ENCODE measurements around the gene TEDC2. TPM values are rescaled to one million over a fixed set of nuclear protein-coding genes. Genes with fewer than 3 reads are reported as not detected.
A peak's percentile ranks its signal among the peaks of the same experiment; 100 is the strongest.
"Not testable (repeated sequence)": the region's sequence is repeated elsewhere in the genome, so short reads cannot be mapped to it uniquely, and the experiment has no call there.

TEDC2 gene
- total and polyA plus RNA-seq, 2 experiments from 2014 or later = 27.3 to 34.4 TPM

DNA sequence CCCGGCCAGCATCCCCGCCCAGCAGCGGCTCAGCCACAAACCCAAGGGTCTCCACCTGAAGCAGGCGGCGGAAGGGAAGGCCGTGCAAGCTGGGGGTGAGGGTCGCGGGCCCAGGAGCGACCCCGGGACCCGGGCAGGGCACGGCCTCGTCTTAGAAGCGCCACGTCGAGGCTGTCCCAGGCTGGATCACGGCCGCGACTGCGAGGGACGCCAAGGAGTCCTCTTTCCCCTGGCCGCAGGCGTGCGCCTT is 31.2 kb upstream of the TEDC2 start:
- no peaks in the 10 kb centered on the region for H3K27me3 ChIP-seq
- peaks cover 5% of the 10 kb centered on the region for H3K36me3 ChIP-seq
- H3K4me1 ChIP-seq (ENCODE audit: low read depth) = peaks cover 5% of the 10 kb centered on the region
- H3K4me3 ChIP-seq = peak overlapping the region; percentile 35
- DNase-seq (ENCODE audit: low read depth in 1 of 2, low spot score in 1 of 2) = no peak
- no peaks in the 10 kb centered on the region for H3K9me3 ChIP-seq (ENCODE audit: low read depth)
- peak overlapping the region; percentile 14 for H3K27ac ChIP-seq
- TF ChIP-seq, protein P1, sequence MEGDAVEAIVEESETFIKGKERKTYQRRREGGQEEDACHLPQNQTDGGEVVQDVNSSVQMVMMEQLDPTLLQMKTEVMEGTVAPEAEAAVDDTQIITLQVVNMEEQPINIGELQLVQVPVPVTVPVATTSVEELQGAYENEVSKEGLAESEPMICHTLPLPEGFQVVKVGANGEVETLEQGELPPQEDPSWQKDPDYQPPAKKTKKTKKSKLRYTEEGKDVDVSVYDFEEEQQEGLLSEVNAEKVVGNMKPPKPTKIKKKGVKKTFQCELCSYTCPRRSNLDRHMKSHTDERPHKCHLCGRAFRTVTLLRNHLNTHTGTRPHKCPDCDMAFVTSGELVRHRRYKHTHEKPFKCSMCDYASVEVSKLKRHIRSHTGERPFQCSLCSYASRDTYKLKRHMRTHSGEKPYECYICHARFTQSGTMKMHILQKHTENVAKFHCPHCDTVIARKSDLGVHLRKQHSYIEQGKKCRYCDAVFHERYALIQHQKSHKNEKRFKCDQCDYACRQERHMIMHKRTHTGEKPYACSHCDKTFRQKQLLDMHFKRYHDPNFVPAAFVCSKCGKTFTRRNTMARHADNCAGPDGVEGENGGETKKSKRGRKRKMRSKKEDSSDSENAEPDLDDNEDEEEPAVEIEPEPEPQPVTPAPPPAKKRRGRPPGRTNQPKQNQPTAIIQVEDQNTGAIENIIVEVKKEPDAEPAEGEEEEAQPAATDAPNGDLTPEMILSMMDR (IDR thresholded peaks at IDR 0.05; ENCODE audit: low read depth, low read length) = no peak

DNA sequence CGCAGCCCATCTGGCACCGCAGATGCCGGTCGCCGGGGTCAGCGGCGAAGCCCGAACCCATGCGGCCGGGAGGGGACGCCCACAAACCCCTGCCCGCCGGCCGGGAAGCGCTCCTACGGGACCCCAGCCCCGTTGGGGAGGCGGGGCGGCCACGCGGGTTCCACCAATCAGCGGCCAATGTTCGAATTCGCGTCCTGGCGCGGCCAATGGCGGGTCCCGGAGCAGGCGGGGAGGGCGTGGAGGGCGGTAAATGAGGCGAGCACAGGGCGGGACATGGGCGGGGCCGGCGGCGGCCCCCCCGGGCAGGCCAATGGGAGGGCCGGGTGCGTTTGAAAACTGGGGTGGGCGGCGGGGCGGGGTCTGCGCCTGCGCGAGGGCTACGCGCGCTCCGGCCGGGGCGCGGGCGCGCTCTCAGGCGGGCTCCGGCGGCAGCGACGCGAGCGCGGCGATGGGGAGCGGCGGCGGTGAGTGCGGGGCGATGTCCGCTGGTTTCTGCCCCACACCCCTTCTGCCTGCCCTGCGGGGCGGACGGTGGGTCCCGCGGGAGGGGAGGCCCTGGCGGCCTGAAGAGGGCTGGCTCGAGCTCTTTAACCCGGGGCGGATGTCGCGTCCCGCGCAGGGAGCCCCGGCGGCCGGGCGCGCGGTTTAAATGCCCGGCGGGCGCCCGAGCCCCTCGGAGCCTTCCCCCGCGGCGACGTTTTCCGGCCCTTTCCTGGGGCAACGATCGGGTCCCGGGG is 30.7 kb upstream of the TEDC2 start, which contains the start of gene CCNF:
CCNF (plus strand) TSS at position 414 of the 737 bp plus-strand sequence; CDS start at position 449, 35 bp downstream.
- no peaks in the 10 kb centered on the region for H3K9me3 ChIP-seq (ENCODE audit: low read depth)
- TF ChIP-seq, protein P1 (IDR thresholded peaks at IDR 0.05; ENCODE audit: low read depth, low read length) = no peak
- peaks cover 5% of the 10 kb centered on the region for H3K4me1 ChIP-seq (ENCODE audit: low read depth)
- peak; percentile 96 to 97 for DNase-seq (ENCODE audit: low read depth in 1 of 2, low spot score in 1 of 2)
- no peaks in the 10 kb centered on the region for H3K27me3 ChIP-seq
- peak within 1 kb of the TSS; percentile 56 for H3K4me3 ChIP-seq
- peaks cover 8% of the 10 kb centered on the region for H3K36me3 ChIP-seq
- H3K27ac ChIP-seq = peak within 1 kb of the TSS; percentile 14

DNA sequence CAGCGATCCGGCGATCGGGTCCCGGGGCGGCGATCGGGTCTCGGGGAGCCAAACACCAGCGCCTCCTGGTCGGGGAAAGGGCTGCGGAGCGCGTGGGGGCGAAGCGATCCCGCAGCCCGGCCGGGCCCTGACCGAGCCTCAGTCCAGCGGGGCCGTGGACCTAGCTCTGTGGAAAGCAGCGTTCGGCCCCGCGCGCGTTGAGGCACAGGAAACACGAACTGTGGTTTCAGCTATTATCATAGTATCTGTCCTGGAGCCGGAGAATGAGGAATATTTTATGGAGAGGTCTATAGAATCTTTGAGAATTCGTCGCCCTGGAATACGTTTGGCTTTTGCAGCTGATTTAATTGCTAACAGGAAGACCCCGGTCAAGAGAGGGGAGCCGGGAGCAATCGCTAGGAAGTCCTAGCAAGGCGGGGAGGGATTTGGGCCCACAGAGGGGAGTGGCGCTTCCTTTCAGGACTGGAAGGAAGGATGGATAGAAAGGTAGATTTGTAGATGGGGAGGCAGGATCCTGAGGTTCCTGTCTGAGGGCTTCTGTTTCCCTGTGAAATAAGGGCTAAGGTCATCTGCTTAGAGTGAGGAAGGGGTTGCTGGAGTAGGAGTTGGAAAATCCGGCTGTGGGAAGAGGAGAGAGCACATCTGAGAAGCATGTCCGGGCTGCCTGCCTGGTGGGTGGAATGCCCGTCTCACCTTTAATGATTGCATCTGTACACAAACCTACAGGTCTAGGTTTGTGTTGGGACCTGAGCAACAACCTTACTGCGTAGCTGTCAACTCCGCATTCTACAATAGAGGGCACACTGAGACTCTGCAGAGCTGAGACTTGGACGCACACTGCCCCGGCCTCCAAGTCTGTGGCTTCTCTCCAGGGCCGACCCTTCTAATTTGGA is 29.9 kb upstream of the TEDC2 start:
- Histone ChIP-seq H3K4me3 (peak overlapping the region; percentile 56), H3K9me3 (ENCODE audit: low read depth) (no peaks in the 10 kb centered on the region), H3K27me3 (no peaks in the 10 kb centered on the region), H3K4me1 (ENCODE audit: low read depth) (peaks cover 5% of the 10 kb centered on the region), H3K27ac (no peak overlapping the region), H3K36me3 (peaks cover 8% of the 10 kb centered on the region)
- DNase-seq (ENCODE audit: low read depth in 1 of 2, low spot score in 1 of 2) = peak; percentile 28 to 36
- TF ChIP-seq, protein P1 (IDR thresholded peaks at IDR 0.05; ENCODE audit: low read depth, low read length) = peak; percentile 21

DNA sequence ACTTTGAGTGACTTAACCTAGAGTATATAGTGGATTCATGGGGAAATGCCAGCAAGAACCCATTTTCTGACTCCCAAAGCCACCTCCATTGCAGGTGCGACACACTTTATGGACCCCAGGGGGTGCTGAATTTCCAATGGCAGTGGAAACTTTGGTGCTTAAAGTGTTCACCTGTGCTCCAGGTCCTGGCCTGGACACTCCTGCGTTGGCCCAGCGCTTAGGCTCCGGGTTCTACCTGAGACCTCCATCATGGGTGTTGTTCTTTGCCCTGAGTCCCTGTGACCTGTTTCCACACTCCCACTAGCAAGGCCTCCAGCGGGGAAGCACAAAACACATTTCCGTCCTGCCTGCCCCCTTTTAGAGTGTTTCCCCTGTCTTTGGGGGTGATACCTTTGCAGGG is 27.6 kb upstream of the TEDC2 start:
- DNase-seq (ENCODE audit: low read depth in 1 of 2, low spot score in 1 of 2) = no peak
- no peaks in the 10 kb centered on the region for H3K9me3 ChIP-seq (ENCODE audit: low read depth)
- no peak overlapping the region for H3K4me3 ChIP-seq
- H3K4me1 ChIP-seq (ENCODE audit: low read depth) = peaks cover 5% of the 10 kb centered on the region
- TF ChIP-seq, protein P1 (IDR thresholded peaks at IDR 0.05; ENCODE audit: low read depth, low read length) = no peak
- H3K36me3 ChIP-seq = peaks cover 18% of the 10 kb centered on the region
- H3K27me3 ChIP-seq = no peaks in the 10 kb centered on the region
- H3K27ac ChIP-seq = no peak overlapping the region

DNA sequence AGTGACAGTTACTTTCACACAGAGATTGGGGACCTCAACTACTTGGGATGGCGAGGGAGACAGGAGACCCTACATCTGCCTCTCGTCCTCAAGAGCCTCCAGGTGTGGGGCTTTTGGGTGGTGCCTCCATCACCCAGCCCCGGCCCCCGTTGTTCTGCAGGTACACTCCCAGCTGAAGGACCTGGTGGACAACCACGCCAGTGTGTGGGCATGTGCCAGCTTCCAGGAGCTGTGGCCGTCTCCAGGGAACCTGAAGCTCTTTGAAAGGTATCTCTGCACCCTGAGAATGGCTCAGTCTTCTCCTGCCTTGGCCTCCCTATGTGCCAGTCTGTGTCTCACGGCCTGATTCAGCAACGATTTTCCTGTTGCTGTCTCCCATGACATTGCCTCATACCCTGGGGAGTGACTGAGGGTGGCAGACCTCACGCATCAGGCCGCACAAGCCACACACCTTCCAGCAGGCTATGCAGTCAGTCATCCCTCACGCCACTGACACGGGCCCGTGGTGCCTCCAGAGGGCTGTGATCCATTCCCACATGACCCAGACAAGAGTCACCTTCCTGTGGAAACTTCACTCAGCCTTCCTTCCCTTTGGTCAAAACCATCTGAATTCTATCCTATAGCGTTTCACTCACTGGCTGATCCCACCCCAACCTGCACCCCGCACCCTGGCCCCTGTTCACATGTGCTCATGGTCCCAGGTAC is 27.0 kb upstream of the TEDC2 start:
- H3K27ac ChIP-seq = no peak overlapping the region
- H3K27me3 ChIP-seq = no peaks in the 10 kb centered on the region

DNA sequence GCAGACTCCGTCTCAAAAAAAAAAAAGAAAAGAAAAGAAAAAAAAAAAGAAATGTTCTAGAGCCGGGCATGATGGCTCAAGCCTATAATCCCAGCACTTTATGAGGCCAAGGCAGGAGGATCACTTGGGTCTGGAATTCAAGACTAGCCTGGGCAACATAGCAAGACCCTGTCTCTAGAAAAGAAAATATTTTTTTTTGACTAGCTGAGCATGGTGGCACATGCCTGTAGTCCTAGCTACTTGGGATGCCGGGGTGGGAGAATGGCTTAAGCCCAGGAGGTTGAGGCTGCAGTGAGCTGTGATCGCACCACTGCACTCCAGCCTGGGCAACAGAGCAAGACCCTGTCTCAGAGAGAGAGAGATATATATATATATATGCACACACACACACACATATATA is 24.7 kb upstream of the TEDC2 start:
- not testable (repeated sequence) for H3K4me3 ChIP-seq
- H3K36me3 ChIP-seq = peaks cover 24% of the 10 kb centered on the region

More for the DNA sequence above, 27.0 kb upstream of the TEDC2 start:
- peaks cover 5% of the 10 kb centered on the region for H3K4me1 ChIP-seq (ENCODE audit: low read depth)
- DNase-seq (ENCODE audit: low read depth in 1 of 2, low spot score in 1 of 2) = no peak
- H3K4me3 ChIP-seq = no peak overlapping the region
- H3K36me3 ChIP-seq = peaks cover 21% of the 10 kb centered on the region
- TF ChIP-seq, protein P1 (IDR thresholded peaks at IDR 0.05; ENCODE audit: low read depth, low read length) = no peak
- H3K9me3 ChIP-seq (ENCODE audit: low read depth) = no peaks in the 10 kb centered on the region

More for the DNA sequence above, 24.7 kb upstream of the TEDC2 start:
- H3K27ac ChIP-seq; H3K4me1 ChIP-seq (ENCODE audit: low read depth); H3K27me3 ChIP-seq; DNase-seq (ENCODE audit: low read depth in 1 of 2, low spot score in 1 of 2); H3K9me3 ChIP-seq (ENCODE audit: low read depth): not testable (repeated sequence)

Measured in cardiac muscle cell (in vitro differentiated cells and primary cell).